HepG2 (cell line): ENCODE data around the gene FMOD. TPM values are rescaled to one million over a fixed set of nuclear protein-coding genes. Genes with fewer than 3 reads are reported as not detected.

ENCODE experiments used
- ATAC-seq: fragments of 200-7000 bp; cut with Tn5 transposase; 3 replicates; pipeline ENCODE4 v1.9.1; 2020; ENCODE audit warnings: mild to moderate bottlenecking, moderate library complexity
- BruUV-seq: library from RNA; stranded (reverse); fragments of 400-500 nt; replicated peaks from 2 replicates; lab custom pipeline; 2021; lab: Mats Ljungman, UMichigan
- CTCF ChIA-PET: fragments of 300-600 bp; formaldehyde crosslinking; extraction: SDS; loops from one replicate; lab custom pipeline; 2021; ENCODE audit warnings: low total read pairs, inconsistent platforms, low intra/inter-chr PET ratio; lab: Yijun Ruan, JAX
- POLR2A ChIA-PET: fragments of 350-600 bp; sonication (Branson Sonifier 250); formaldehyde crosslinking; loops from one replicate; lab custom pipeline; 2020; ENCODE audit warnings: antibody characterized with exemption, inconsistent platforms; lab: Yijun Ruan, JAX
- DNase-seq: peaks from one replicate; pipeline ENCODE4 v3.0.0-alpha.2; 2015; ENCODE audit warnings: low spot score
- FAIRE-seq: peaks from 3 replicates; lab custom pipeline; 2011; peaks lifted over from hg19 to GRCh38; lab: Jason Lieb, UNC
- H2AFZ ChIP-seq: one replicate; pipeline ENCODE4 v1.6.1; 2011; ENCODE audit warnings: low read length, inconsistent platforms
- H3K27ac ChIP-seq: fragments of 300-600 bp; 3 replicates; pipeline ENCODE4 v1.8.0; 2011; ENCODE audit warnings: mixed run types, mild to moderate bottlenecking, mixed read lengths, low read length, inconsistent platforms; ENCODE audit not compliant: insufficient read depth; ENCODE audit errors: extremely low read length
- H3K27me3 ChIP-seq, 2 experiments: fragments of 200-600 bp in 1 of 2; 2 replicates in 1 of 2; 3 replicates in 1 of 2; pipeline versions ENCODE4 v1.6.0 to v1.8.0; 2011; ENCODE audit warnings: low read length in 2 of 2, mild to moderate bottlenecking in 2 of 2, moderate library complexity in 2 of 2, inconsistent platforms in 1 of 2; ENCODE audit not compliant: insufficient read depth in 2 of 2, control insufficient read depth in 1 of 2
- H3K36me3 ChIP-seq, 2 experiments: fragments of 200-600 bp in 1 of 2; replicated peaks in 1 of 2; 2 replicates in 1 of 2; 3 replicates in 1 of 2; pipeline versions ENCODE4 v1.5.1 to v1.8.0; 2011; ENCODE audit warnings: low read length in 2 of 2, inconsistent platforms in 1 of 2; ENCODE audit not compliant: insufficient read depth in 2 of 2, control insufficient read depth in 1 of 2
- H3K4me1 ChIP-seq: 2 replicates; pipeline ENCODE4 v1.5.1; 2012; ENCODE audit warnings: low read length, inconsistent platforms; ENCODE audit not compliant: insufficient read depth
- H3K4me2 ChIP-seq: 2 replicates; pipeline ENCODE4 v1.6.0; 2011; ENCODE audit warnings: low read depth, low read length, inconsistent platforms
- H3K4me3 ChIP-seq, 3 experiments: fragments of 200-600 bp in 1 of 3; sonication (generic), shearing (Covaris generic) in 1 of 3; replicated peaks in 1 of 3; 2 replicates each; pipeline ENCODE4 v1.5.1; 2011 to 2016; ENCODE audit warnings: low read length in 3 of 3, inconsistent platforms in 2 of 3, low read depth in 2 of 3, mild to moderate bottlenecking in 2 of 3, control low read depth in 1 of 3, mixed read lengths in 1 of 3; ENCODE audit not compliant: insufficient read depth in 1 of 3
- H3K79me2 ChIP-seq: one replicate; pipeline ENCODE4 v1.6.1; 2011; ENCODE audit warnings: low read length, inconsistent platforms; ENCODE audit not compliant: insufficient read depth
- H3K9ac ChIP-seq: 2 replicates; pipeline ENCODE4 v1.6.0; 2011; ENCODE audit warnings: mild to moderate bottlenecking, low read depth, low read length, inconsistent platforms; ENCODE audit not compliant: insufficient read depth
- H3K9me3 ChIP-seq: 2 replicates; pipeline ENCODE4 v1.5.1; 2012; ENCODE audit warnings: mild to moderate bottlenecking, low read length
- H4K20me1 ChIP-seq: 2 replicates; pipeline ENCODE4 v1.6.0; 2011; ENCODE audit warnings: inconsistent platforms, mild to moderate bottlenecking, low read length, moderate library complexity; ENCODE audit not compliant: insufficient read depth
- CTCF ChIP-seq: sonication (generic); formaldehyde crosslinking; IDR thresholded peaks from 2 replicates; pipeline ENCODE4 v1.5.0; 2020; ENCODE audit warnings: mild to moderate bottlenecking, missing genetic modification reagents, moderate library complexity
- DPF2 ChIP-seq: sonication (generic); formaldehyde crosslinking; IDR thresholded peaks from 2 replicates; pipeline ENCODE4 v1.4.0; 2020; ENCODE audit warnings: mild to moderate bottlenecking, low read depth, missing genetic modification reagents, borderline replicate concordance
- EEA1 ChIP-seq: sonication (generic); formaldehyde crosslinking; IDR thresholded peaks from 2 replicates; pipeline ENCODE4 v1.5.1; 2020; ENCODE audit warnings: mild to moderate bottlenecking, missing genetic modification reagents, borderline replicate concordance
- WGBS: methylation state at CpG from one replicate; pipeline ENCODE4 v1.1.6; 2017; ENCODE audit warnings: low lambda C conversion rate; 5-methylcytosine and 5-hydroxymethylcytosine counted together
- in situ Hi-C: cut with HindIII; loops from 2 replicates; pipeline ENCODE4 v1.10.0; 2017; ENCODE audit warnings: low pct_unique_long_range_greater_than_20kb; ENCODE audit not compliant: extremely low pct_ligation_motif_present
- intact Hi-C: fragments of 100-400 bp; cut with micrococcal nuclease; formaldehyde crosslinking; loops from one replicate; pipeline ENCODE4 v1.10.0; 2022; ENCODE audit not compliant: unreplicated experiment
- polyA plus RNA-seq, 8 experiments: library from polyadenylated mRNA; depleted of rRNA in 3 of 8; stranded (reverse) in 7 of 8; unstranded in 1 of 8; fragments of >200 nt; fragmentation: Illumina TruSeq in 4 of 8; extraction: Trizol in 4 of 8; gene quantifications; 2 replicates each; pipeline versions ENCODE4 v1.2.1 to v1.2.3, GENCODE V29; 2011 to 2016; ENCODE audit warnings: low read depth in 4 of 8, missing spikeins in 1 of 8, mixed read lengths in 1 of 8; ENCODE audit not compliant: insufficient read depth in 1 of 8
- total RNA-seq, 5 experiments: library from RNA; depleted of rRNA; stranded (reverse); fragments of >200 nt; fragmentation: Illumina TruSeq; extraction: Trizol; gene quantifications; 2 replicates each; pipeline ENCODE4 v1.2.3, GENCODE V29; 2016; ENCODE audit warnings: low read depth in 1 of 5

The FMOD gene
- total and polyA plus RNA-seq, 2 of the 13 experiments (the other 11 are each of a cell fraction or from before 2014, with no cell fraction given): 0.08 TPM; not detected in 1

GRCh38 chr1:203359010-203359571 is 8.2 kb upstream of the FMOD start:
- CTCF ChIA-PET: no interaction called here
- in situ Hi-C loops: no loop called here
- H3K27me3 ChIP-seq: peaks cover 0 to 15% of the 10 kb centered on the region in 2 experiments; a peak in 2 of 5 replicates
- H3K9me3 ChIP-seq: no peaks in the 10 kb centered on the region
- DNase-seq: no peak
- no peak overlapping the region for H3K4me3 ChIP-seq
- TF ChIP-seq CTCF (no peak), DPF2 (no peak)
- no peak overlapping the region for H2AFZ ChIP-seq
- no peaks in the 10 kb centered on the region for H3K4me1 ChIP-seq
- no TSS peak for BruUV-seq
- no peak overlapping the region for H3K27ac ChIP-seq
- H4K20me1 ChIP-seq: no peaks in the 10 kb centered on the region
- no peak overlapping the region for H3K9ac ChIP-seq
- FAIRE-seq: no peak
- no peaks in the 10 kb centered on the region for H3K79me2 ChIP-seq
- intact Hi-C loops: no loop called here
- ATAC-seq: no peak
- POLR2A ChIA-PET: no interaction called here
- H3K36me3 ChIP-seq: no peaks in the 10 kb centered on the region
- no peak overlapping the region for H3K4me2 ChIP-seq

- no TSS peak for BruUV-seq
- ATAC-seq: no peak
- POLR2A ChIA-PET: no interaction called here
- TF ChIP-seq EEA1 (CRISPR knock-in tag): no peak
- TF ChIP-seq, all 625 proteins: peak for 0
- in situ Hi-C loops (no loop called here), intact Hi-C loops (no loop called here)
- Histone ChIP-seq H3K9ac (no peak overlapping the region), H3K4me2 (no peak overlapping the region), H3K4me3 (no peak overlapping the region), H3K36me3 (no peaks in the 10 kb centered on the region), H3K27me3 (peaks cover 0 to 3% of the 10 kb centered on the region in 2 experiments; a peak in 1 of 5 replicates), H4K20me1 (no peaks in the 10 kb centered on the region), H3K4me1 (peaks cover 16% of the 10 kb centered on the region), H3K79me2 (no peaks in the 10 kb centered on the region), H3K9me3 (no peaks in the 10 kb centered on the region), H2AFZ (no peak overlapping the region), H3K27ac (no peak overlapping the region)
- no peak for DNase-seq
- CTCF ChIA-PET: no interaction called here
- FAIRE-seq: no peak
- WGBS: 4% methylated on average over 2 of the region's 2 CpGs
Measured at GRCh38 chr1:203354246-203354645, 3.3 kb upstream of the FMOD start.
